ENCODE results near the gene ISL2. TPM values are rescaled to one million over a fixed set of nuclear protein-coding genes. Genes with fewer than 3 reads are reported as not detected.
A peak's percentile ranks its signal among the peaks of the same experiment; 100 is the strongest.

ISL2 gene
- polyA plus RNA-seq, 1 donor (not counting 4 experiments of a cell fraction or from before 2014, with no cell fraction given), result not detected

GRCh38 chr15:76333309-76333708 is 3.3 kb upstream of the ISL2 start:
- Histone ChIP-seq H2AFZ (ENCODE audit: control insufficient read depth, low read length) (no peak overlapping the region), H3K4me1 (ENCODE audit: control insufficient read depth, extremely low read depth, insufficient read depth, low read length) (peaks cover 9% of the 10 kb centered on the region), H3K9me1 (ENCODE audit: control insufficient read depth, extremely low read depth, insufficient read depth, low read length) (no peaks in the 10 kb centered on the region), H3K4me3 (ENCODE audit: control insufficient read depth in 2 of 3, extremely low read depth in 1 of 3, insufficient read depth in 2 of 3, low read depth in 1 of 3, low read length in 3 of 3) (no peak overlapping the region), H3K36me3 (ENCODE audit: control insufficient read depth in 2 of 2, extremely low read depth in 1 of 2, insufficient read depth in 2 of 2, low read length in 2 of 2) (no peaks in the 10 kb centered on the region), H4K20me1 (ENCODE audit: control insufficient read depth, extremely low read depth, insufficient read depth, low read length) (no peaks in the 10 kb centered on the region), H3K27ac (ENCODE audit: control insufficient read depth, insufficient read depth, low read length) (no peak overlapping the region), H3K79me2 (ENCODE audit: control insufficient read depth, insufficient read depth, low read length) (no peaks in the 10 kb centered on the region), H3K4me2 (ENCODE audit: control insufficient read depth, extremely low read depth, insufficient read depth, low read depth, low read length) (no peak overlapping the region), H3K9me3 (ENCODE audit: control insufficient read depth, low read depth, low read length) (peaks cover 2% of the 10 kb centered on the region), H3K9ac (ENCODE audit: control insufficient read depth, extremely low read depth, insufficient read depth, low read length) (no peak overlapping the region), H3K27me3 (ENCODE audit: control insufficient read depth, extremely low read depth, insufficient read depth, low read length) (peaks cover 44% of the 10 kb centered on the region)
- no peak for FAIRE-seq
- no peak for TF ChIP-seq EZH2 (IDR thresholded peaks at IDR 0.05; ENCODE audit: low read length)
- TF ChIP-seq, protein P1, sequence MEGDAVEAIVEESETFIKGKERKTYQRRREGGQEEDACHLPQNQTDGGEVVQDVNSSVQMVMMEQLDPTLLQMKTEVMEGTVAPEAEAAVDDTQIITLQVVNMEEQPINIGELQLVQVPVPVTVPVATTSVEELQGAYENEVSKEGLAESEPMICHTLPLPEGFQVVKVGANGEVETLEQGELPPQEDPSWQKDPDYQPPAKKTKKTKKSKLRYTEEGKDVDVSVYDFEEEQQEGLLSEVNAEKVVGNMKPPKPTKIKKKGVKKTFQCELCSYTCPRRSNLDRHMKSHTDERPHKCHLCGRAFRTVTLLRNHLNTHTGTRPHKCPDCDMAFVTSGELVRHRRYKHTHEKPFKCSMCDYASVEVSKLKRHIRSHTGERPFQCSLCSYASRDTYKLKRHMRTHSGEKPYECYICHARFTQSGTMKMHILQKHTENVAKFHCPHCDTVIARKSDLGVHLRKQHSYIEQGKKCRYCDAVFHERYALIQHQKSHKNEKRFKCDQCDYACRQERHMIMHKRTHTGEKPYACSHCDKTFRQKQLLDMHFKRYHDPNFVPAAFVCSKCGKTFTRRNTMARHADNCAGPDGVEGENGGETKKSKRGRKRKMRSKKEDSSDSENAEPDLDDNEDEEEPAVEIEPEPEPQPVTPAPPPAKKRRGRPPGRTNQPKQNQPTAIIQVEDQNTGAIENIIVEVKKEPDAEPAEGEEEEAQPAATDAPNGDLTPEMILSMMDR (optimal IDR thresholded peaks at IDR 0.05 in 1 of 3, IDR thresholded peaks at IDR 0.05 in 1 of 3, conservative IDR thresholded peaks at IDR 0.05 in 1 of 3; ENCODE audit: extremely low read depth in 1 of 3, insufficient read depth in 2 of 3, low read length in 3 of 3), result no peak
- dilution Hi-C loops (cut with MboI; ENCODE audit: extremely low pct_ligation_motif_present, low sequenced_read_pairs), result no loop called here
- no peak for DNase-seq (ENCODE audit: low read depth, low spot score)

GRCh38 chr15:76333720-76334437 is 2.7 kb upstream of the ISL2 start:
- Histone ChIP-seq H3K9ac (ENCODE audit: control insufficient read depth, extremely low read depth, insufficient read depth, low read length) (no peak overlapping the region), H3K36me3 (ENCODE audit: control insufficient read depth in 2 of 2, extremely low read depth in 1 of 2, insufficient read depth in 2 of 2, low read length in 2 of 2) (no peaks in the 10 kb centered on the region), H3K9me1 (ENCODE audit: control insufficient read depth, extremely low read depth, insufficient read depth, low read length) (no peaks in the 10 kb centered on the region), H3K27me3 (ENCODE audit: control insufficient read depth, extremely low read depth, insufficient read depth, low read length) (peaks cover 50% of the 10 kb centered on the region), H3K9me3 (ENCODE audit: control insufficient read depth, low read depth, low read length) (peaks cover 4% of the 10 kb centered on the region), H3K4me1 (ENCODE audit: control insufficient read depth, extremely low read depth, insufficient read depth, low read length) (peaks cover 8% of the 10 kb centered on the region), H3K27ac (ENCODE audit: control insufficient read depth, insufficient read depth, low read length) (no peak overlapping the region), H3K4me2 (ENCODE audit: control insufficient read depth, extremely low read depth, insufficient read depth, low read depth, low read length) (no peak overlapping the region), H2AFZ (ENCODE audit: control insufficient read depth, low read length) (no peak overlapping the region), H3K79me2 (ENCODE audit: control insufficient read depth, insufficient read depth, low read length) (no peaks in the 10 kb centered on the region), H3K4me3 (ENCODE audit: control insufficient read depth in 2 of 3, extremely low read depth in 1 of 3, insufficient read depth in 2 of 3, low read depth in 1 of 3, low read length in 3 of 3) (no peak overlapping the region), H4K20me1 (ENCODE audit: control insufficient read depth, extremely low read depth, insufficient read depth, low read length) (no peaks in the 10 kb centered on the region)
- TF ChIP-seq, protein P1 (optimal IDR thresholded peaks at IDR 0.05 in 1 of 3, IDR thresholded peaks at IDR 0.05 in 1 of 3, conservative IDR thresholded peaks at IDR 0.05 in 1 of 3; ENCODE audit: extremely low read depth in 1 of 3, insufficient read depth in 2 of 3, low read length in 3 of 3), result peak in 2 of 3 experiments; percentile 40 to 53
- no peak for TF ChIP-seq EZH2 (IDR thresholded peaks at IDR 0.05; ENCODE audit: low read length)
- dilution Hi-C loops (cut with MboI; ENCODE audit: extremely low pct_ligation_motif_present, low sequenced_read_pairs), result no loop called here
- no peak for FAIRE-seq
- DNase-seq (ENCODE audit: low read depth, low spot score), result no peak

Data from keratinocyte (primary cell).